Measurements from ENCODE around the gene SDR39U1.

Gene SDR39U1

GRCh38 chr14:24422694-24423601 lies 19.6 kb downstream of the SDR39U1 start:
- no peak for TF ChIP-seq JUND (IDR thresholded peaks at IDR 0.05; ENCODE audit: low read depth)
- in situ Hi-C loops (cut with HindIII; ENCODE audit: low pct_unique_long_range_greater_than_20kb, low sequenced_read_pairs): no loop called here
- no peak for DNase-seq (ENCODE audit: low read depth in 1 of 2, low spot score in 1 of 2)

- TF ChIP-seq JUND (IDR thresholded peaks at IDR 0.05; ENCODE audit: low read depth): no peak
- in situ Hi-C loops (cut with HindIII; ENCODE audit: low pct_unique_long_range_greater_than_20kb, low sequenced_read_pairs): no loop called here
- DNase-seq (ENCODE audit: low read depth in 1 of 2, low spot score in 1 of 2): no peak
Measured at GRCh38 chr14:24422261-24422660, 20.3 kb downstream of the SDR39U1 start.

- no peak for TF ChIP-seq JUND (IDR thresholded peaks at IDR 0.05; ENCODE audit: low read depth)
- in situ Hi-C loops (cut with HindIII; ENCODE audit: low pct_unique_long_range_greater_than_20kb, low sequenced_read_pairs): no loop called here
- DNase-seq (ENCODE audit: low read depth in 1 of 2, low spot score in 1 of 2): no peak
Measured at GRCh38 chr14:24418492-24418873, 24.1 kb downstream of the SDR39U1 start.

- in situ Hi-C loops (cut with HindIII; ENCODE audit: low pct_unique_long_range_greater_than_20kb, low sequenced_read_pairs): no loop called here
- no peak for TF ChIP-seq JUND (IDR thresholded peaks at IDR 0.05; ENCODE audit: low read depth)
- DNase-seq (ENCODE audit: low read depth in 1 of 2, low spot score in 1 of 2): no peak
Measured at GRCh38 chr14:24417832-24418491, 24.6 kb downstream of the SDR39U1 start.

- no peak for DNase-seq (ENCODE audit: low read depth in 1 of 2, low spot score in 1 of 2)
- no peak for TF ChIP-seq JUND (IDR thresholded peaks at IDR 0.05; ENCODE audit: low read depth)
- in situ Hi-C loops (cut with HindIII; ENCODE audit: low pct_unique_long_range_greater_than_20kb, low sequenced_read_pairs): no loop called here
Measured at GRCh38 chr14:24416932-24417619, 25.5 kb downstream of the SDR39U1 start.

- TF ChIP-seq JUND (IDR thresholded peaks at IDR 0.05; ENCODE audit: low read depth): no peak
- in situ Hi-C loops (cut with HindIII; ENCODE audit: low pct_unique_long_range_greater_than_20kb, low sequenced_read_pairs): no loop called here
- no peak for DNase-seq (ENCODE audit: low read depth in 1 of 2, low spot score in 1 of 2)
Measured at GRCh38 chr14:24416254-24416931, 26.2 kb downstream of the SDR39U1 start.

GRCh38 chr14:24415421-24416253 lies 26.9 kb downstream of the SDR39U1 start:
- no peak for TF ChIP-seq JUND (IDR thresholded peaks at IDR 0.05; ENCODE audit: low read depth)
- DNase-seq (ENCODE audit: low read depth in 1 of 2, low spot score in 1 of 2): no peak
- in situ Hi-C loops (cut with HindIII; ENCODE audit: low pct_unique_long_range_greater_than_20kb, low sequenced_read_pairs): no loop called here

- no peak for DNase-seq (ENCODE audit: low read depth in 1 of 2, low spot score in 1 of 2)
- in situ Hi-C loops (cut with HindIII; ENCODE audit: low pct_unique_long_range_greater_than_20kb, low sequenced_read_pairs): no loop called here
- TF ChIP-seq JUND (IDR thresholded peaks at IDR 0.05; ENCODE audit: low read depth): no peak
Measured at GRCh38 chr14:24414732-24415420, 27.7 kb downstream of the SDR39U1 start.

- in situ Hi-C loops (cut with HindIII; ENCODE audit: low pct_unique_long_range_greater_than_20kb, low sequenced_read_pairs): no loop called here
- DNase-seq (ENCODE audit: low read depth in 1 of 2, low spot score in 1 of 2): no peak
- no peak for TF ChIP-seq JUND (IDR thresholded peaks at IDR 0.05; ENCODE audit: low read depth)
Measured at GRCh38 chr14:24414077-24414476, 28.5 kb downstream of the SDR39U1 start.

GRCh38 chr14:24411443-24412389 lies 30.9 kb downstream of the SDR39U1 start:
- in situ Hi-C loops (cut with HindIII; ENCODE audit: low pct_unique_long_range_greater_than_20kb, low sequenced_read_pairs): no loop called here
- no peak for TF ChIP-seq JUND (IDR thresholded peaks at IDR 0.05; ENCODE audit: low read depth)
- DNase-seq (ENCODE audit: low read depth in 1 of 2, low spot score in 1 of 2): peak; percentile 69 to 71
